ENCODE measurements around the gene BRME1.

DNA sequence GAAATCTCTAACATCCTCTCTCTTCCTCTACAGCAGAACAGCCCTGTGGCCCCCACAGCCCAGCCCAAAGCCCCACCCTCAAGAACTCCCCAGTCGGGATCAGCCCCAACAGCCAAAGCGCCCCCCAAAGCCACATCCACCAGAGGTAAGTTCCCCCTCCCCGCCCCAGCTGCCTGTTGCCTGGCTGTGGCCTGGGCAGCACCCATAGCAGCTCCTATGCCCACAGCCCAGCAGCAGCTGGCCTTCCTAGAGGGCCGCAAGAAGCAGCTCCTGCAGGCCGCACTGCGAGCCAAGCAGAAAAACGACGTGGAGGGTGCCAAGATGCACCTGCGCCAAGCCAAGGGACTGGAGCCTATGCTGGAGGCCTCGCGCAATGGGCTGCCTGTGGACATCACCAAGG is 14.6 kb upstream of the BRME1 start:
- TF ChIP-seq, protein P1, sequence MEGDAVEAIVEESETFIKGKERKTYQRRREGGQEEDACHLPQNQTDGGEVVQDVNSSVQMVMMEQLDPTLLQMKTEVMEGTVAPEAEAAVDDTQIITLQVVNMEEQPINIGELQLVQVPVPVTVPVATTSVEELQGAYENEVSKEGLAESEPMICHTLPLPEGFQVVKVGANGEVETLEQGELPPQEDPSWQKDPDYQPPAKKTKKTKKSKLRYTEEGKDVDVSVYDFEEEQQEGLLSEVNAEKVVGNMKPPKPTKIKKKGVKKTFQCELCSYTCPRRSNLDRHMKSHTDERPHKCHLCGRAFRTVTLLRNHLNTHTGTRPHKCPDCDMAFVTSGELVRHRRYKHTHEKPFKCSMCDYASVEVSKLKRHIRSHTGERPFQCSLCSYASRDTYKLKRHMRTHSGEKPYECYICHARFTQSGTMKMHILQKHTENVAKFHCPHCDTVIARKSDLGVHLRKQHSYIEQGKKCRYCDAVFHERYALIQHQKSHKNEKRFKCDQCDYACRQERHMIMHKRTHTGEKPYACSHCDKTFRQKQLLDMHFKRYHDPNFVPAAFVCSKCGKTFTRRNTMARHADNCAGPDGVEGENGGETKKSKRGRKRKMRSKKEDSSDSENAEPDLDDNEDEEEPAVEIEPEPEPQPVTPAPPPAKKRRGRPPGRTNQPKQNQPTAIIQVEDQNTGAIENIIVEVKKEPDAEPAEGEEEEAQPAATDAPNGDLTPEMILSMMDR (IDR thresholded peaks at IDR 0.05; ENCODE audit: poor library complexity) = no peak
- no peak for TF ChIP-seq EZH2 (IDR thresholded peaks at IDR 0.05; ENCODE audit: borderline replicate concordance)
